Stimulated activated CD4-positive, alpha-beta T cell treated with anti-CD3 and anti-CD28 coated beads, Interleukin-12 subunit alpha, Interleukin-12 subunit beta, amount 100 ng/mL, for 24 hours (primary cell): ENCODE measurements around the gene PACSIN3.

Experiments used
- DNase-seq, 2 experiments: peaks; one replicate each; pipeline ENCODE4 v3.0.0-alpha.2; 2020; ENCODE audit warnings: low read depth in 2 of 2

PACSIN3 gene

DNA sequence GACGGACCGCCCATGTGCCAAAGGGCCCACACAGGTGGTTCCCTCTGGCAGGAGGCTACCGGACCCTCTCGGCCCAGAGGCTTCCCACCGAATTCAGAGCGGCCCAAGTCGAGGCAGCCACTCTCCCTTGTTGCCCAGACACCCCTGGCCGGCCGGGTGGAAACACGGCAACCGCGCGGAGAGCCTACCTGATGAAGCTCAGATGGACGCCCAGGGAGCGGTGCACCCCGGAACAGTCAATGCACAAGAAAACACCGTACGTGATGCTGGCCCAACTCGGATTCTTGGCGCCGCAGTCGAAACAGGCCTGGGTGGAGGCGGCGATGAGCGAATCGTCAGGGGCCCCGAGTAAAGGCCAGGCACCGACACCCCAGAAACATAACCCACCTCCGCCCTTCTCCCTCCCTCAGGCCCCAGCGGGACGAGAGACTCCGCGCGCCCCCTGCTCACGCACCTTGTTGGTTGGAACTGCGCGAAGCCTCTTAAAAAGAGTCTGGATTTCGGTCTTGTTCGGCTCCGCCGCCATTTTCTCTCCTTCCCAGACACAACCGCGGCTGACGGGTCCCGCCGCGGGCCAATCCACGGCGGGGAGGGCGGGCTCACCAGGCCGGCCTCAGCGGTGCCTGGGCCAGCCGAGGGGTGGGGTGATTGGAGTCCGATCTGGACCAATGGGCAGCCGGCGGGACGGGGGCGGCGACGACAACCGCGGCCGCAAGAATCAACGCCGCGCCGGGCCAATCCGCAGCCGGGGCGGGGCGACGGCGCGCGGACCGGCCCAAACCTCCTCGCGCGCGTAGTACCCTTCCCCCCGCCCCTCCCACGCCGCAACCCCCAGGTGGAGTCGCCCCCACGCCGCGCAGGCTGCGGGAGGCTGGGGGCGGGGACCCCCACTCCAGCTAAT, 9.7 kb downstream of the PACSIN3 start, which contains the start of gene ARFGAP2:
TSS of gene ARFGAP2 (minus strand) at position 552 of the 901 bp plus-strand sequence. CDS start at position 526, 26 bp downstream.
- peak; percentile 91 to 93 for DNase-seq

DNA sequence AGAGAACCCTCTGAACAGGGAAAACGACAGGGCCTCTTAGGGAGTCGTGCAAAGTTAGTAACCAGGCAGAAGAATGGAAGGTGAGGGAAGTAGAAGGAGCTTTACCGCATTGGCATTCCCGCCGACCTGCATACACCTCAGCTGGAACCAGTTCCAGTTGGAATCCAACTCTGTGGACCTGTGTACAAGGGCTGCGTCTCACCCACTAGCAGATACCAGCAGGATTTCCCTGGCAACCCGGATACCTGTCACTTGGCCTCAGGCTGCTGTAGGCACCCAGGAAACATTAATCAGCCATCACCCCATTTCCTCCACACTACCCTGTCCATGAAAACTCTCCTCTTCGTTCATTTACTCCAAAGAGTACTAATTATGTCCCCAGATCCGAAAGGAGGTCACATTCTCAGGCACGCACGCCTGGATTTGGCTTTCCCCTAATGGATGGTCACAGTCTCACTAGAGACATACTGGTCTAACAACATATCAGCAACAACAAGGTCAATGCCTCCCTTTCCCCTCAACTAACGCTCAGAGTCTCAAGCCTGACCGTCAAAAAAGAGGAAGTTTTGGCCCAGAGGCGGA, 10.4 kb downstream of the PACSIN3 start:
- DNase-seq = no peak

DNA sequence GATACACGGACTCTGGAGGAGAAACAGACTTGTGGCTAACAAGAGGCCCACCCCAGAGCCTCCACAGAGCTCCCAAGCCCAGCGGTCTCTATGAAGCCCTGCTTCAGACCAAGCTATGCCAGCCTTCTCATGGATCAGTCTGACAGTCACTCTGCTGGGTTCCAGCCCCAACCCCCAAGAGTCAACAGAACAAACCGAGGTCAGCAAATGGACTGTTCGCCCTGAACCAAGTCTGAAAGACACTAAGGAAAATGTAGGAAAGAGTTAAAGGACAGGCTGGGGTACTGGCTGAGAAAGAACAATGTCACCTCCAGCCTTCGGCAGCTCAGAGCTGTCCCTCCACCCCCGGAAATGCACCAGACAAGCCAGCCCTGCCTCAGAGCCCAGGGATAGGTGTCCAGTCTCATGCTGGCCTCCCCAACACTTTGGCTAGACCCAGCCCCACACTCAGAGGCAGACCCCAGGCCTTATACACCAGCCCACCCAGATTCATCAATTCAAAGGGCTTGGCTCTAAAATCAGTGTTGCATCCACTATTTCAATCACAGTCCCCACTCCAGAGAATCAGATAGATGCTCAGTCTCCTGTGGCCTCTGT, 13.4 kb downstream of the PACSIN3 start:
- no peak for DNase-seq

DNA sequence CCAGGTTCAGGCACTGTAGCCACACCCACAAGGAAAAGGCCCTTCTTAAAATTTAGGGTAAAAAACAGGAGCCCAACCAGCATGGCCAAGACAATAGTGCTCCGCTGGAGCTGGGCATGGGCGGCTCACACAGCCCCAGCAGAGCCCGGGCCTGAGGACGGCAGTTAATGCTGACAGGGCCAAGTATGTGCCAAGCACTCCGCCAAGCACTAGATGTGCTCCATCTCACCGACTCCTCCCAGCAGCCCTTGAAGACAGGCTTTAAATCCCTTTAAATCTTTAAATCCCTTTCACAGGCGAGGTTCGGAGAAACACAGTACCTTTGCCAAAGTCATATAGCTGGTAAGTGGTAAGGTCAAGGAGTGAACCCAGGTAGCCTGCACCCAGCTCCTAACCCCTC, 14.4 kb downstream of the PACSIN3 start:
- DNase-seq = no peak

DNA sequence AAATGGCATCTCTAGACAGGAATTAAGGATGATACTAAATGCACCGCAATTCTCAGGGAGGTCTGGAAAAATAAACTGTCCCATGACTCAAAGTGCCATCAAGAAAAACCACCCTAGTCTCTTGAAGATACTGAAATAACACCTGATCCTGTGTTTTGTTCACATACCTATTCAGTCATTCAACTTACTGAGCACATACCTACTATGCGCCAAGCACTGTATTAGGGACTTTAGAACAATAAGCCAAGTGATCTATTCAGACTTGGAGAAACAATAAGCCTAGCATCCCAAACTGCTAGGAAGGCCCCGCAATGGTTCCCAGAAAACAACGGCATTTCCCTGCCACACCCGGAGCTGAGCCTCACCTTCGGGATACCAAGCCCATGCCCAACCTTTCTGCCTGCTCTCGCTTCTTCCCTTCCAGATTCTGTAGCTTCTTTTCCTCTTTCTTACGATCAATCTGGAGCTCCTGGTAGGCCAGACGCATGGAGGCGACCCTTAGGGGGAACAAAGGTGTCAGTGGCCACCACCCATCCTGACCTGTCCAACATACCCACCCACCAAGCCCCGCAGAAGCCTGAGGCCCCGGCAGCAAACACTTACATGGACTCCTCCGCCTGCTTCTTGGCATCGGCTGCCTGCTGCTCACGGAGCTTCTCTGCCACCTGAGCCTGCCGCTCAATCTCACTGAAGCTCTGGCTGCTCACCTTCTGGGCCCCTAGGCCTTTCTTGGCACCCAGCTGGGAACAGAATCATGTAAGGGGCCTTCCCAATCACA, 15.0 kb downstream of the PACSIN3 start:
- no peak for DNase-seq

DNA sequence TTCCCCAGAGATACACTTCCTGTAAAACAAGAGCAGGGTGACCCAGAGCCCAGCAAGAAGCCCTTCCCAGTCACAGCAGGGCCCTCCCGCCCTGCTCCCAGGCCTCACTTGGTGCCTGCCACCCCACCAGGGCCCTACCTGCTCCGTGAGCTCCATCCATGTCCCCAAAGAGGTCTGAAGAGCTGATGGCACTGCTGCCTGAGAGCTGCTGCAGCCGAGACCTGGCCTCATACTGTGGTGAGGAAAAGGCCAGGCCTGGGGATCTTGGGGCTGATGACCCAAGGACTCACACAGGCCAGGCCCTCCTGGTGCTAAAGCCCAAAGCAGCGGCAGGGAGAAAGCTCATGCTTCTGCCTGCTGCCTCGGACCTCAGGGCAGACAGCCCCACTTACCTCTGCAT, 19.9 kb downstream of the PACSIN3 start:
- DNase-seq = no peak

DNA sequence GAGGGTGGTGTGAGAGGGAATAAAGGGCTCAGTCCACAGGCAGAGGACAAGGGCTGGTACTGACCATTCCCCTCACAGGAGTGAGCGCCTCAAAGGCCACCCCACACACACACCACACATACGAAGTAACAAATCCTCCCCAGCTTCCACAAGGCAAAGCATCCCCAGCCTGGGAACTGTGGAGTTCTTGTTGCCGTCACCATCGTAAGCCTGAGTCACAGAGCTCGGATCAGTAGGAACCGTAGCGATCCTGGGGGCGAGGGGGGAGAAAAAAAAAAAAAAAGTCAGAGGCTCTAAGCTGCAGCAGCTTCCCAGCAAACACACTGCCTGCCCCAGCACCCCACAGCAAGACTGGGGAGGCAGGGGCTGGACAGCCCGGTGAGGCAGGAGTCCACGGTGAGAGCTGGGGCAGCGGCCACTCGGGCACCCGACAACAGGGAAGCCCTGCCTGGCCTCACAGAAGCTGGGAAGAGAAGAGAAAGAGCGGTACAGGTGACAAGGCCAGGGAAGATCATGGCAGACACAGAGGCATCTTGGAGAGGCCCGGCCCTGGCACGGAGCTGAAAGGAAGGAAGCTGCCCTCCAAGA, 20.9 kb downstream of the PACSIN3 start:
- DNase-seq = no peak

DNA sequence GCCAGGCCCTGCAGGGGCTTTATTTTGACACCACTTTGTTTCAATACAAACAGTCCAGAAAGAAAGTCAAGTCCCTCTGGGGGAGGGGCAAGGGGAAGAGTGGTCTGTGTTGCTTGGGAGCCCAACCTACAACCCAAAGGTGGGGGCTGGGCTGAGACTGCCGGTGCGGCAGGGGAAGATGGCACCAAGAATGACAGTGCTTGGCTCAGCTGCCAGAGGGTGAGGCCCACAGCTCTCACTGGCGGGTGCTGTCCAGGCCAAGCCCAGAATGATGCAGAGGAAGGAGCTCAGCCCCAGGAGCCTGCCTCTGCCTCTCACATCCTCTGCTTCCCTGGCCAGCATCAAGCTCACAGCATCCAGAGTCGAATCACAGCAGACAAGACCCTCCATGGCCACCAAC, 21.9 kb downstream of the PACSIN3 start:
- DNase-seq = no peak

DNA sequence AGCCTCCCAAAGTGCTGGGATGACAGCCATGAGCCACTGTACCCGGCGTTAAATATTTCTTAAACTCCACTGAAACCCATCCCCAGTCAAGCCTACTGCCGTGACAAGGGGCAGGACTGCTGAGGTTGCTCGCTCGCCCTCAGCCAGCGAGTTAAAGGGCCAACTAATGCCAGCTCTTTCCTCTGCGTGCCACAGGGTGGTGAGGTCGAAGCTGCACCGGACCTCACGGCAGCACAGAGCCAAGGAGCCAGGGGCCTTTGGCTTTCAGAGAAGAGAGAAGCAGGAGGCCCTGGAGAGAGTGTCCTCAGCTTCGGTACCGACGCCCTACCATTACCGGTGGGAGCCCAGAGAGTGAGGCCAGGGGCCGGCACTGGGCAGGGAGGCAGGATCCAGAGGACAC, 22.3 kb downstream of the PACSIN3 start:
- DNase-seq = no peak

DNA sequence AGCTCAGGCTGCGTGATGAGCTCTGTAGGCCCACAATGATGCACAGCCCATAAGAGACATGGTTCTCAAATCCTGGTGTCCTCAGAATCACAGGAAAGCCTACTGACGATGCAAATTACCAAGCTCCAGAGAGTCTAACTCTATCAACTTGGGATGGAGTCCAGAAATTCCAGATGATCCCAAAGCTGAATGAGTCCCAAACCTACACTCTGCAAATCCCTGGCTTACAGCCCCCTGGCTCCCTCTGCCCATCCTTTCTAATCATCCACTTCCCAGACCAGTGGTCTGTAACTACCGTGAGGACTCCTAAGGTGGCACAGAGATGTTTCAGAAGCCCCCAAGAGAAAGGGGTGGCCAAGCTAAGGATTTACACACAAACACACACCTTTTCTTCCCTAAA, 23.0 kb downstream of the PACSIN3 start:
- no peak for DNase-seq

DNA sequence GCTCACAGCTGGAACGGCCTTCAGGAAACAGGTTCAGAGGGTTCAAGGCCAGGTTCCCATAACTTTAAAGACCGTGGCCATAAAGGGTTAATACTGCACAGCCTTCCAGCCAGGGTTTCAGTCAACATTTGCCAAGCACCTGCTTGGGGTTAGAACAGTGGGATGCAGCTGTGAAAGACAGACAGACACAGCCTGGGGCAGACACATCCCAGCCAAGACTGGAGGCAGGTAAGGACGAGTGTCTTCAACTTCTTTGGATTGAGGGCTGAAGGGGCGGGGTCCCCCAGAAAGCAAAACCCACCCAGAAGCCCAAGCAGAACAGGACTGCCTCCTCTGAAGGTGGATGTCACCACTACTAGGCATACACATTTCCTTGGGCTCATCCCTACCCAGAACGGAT, 23.8 kb downstream of the PACSIN3 start:
- DNase-seq = no peak

DNA sequence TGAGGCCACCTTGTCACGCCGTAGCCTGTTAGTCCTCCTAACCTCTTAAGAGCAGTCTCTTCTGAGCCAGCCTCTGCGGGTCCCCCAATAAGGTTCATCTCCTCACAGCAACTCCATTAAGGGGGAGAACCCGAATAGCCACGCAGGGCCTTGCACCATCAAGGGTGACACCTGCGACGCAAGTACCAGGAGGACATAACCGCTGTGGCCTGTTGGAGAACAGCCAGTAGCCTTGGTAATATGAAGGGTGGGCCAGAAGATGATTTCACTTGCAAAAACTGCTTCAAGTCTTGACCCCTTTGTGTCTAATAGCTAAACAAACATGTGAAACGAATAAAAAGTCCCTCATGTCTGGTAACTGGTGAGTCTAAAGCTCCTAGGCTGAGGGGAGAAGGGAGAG, 24.3 kb downstream of the PACSIN3 start:
- no peak for DNase-seq

DNA sequence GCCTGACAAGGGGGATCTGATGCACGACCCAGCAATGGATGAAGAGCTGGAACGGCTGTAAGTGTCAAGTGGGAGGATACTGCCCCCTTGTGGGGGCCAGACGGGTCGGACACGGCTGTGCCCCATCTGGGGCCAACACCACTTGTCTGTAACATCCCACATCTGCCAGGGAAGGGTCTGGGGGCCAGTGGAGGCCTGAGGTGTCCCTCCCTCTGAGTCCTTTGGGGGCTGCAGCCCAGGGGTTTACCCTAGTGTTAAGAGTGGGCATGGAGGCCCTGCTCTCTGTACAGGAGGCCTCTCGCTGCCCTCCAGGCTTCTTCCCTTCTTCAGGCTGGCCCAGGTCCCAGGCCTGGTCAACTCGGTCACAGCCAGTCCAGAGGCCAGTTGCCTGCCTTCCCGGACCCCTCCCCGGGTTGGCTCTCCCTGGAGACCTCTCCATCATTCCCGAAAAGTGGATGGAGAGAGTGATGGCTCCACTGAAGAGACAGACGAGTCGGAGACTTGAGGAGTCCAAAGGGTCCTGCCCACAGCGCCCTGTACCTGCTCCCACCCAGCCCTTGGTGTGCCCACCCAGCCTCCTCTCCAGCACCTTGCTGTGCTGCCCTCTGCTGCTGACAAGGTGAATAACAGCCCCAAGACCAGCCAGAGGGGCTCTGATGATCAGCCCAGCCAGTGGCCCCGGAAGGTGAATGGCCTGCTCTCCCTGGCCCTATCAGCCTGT, 24.9 kb downstream of the PACSIN3 start:
- DNase-seq = peak in 1 of 2 experiments; percentile 47

DNA sequence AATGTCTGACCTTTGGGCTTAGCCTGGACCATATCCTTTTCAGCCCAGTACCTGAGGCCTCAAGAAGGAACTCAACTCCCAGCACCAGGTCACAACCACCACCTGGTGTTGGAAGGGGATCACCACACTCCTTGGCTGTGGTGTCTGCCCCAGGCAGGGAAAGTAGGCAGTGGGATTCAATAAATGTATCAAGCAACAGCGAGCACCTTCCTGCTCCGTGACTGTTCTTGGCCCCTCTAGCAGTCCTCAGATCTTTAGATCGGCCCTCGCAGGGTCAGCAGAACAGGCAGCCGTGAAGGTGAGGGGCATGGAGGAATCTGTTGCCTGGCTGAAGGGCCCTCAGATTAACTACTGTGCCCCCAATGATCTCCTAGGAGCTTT, 25.5 kb downstream of the PACSIN3 start:
- DNase-seq = no peak

DNA sequence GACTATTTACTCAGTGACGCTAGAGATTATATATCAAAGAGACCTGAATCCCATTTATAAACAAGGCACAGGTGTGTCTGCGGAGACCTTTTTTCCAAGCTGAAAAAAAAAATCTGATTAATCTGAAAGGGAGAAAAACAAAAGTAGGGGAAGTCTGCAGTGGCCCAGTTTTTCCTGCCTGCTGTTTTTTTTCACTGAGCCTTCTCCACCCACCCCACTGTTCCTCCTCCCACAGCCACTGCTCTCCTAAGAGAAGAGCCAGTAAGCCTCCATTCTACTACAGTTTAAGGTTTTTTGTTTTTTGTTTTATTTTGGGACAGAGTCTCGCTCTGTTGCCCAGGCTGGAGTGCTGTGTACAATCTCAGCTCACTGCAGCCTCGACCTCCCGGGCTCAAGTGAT, 28.0 kb downstream of the PACSIN3 start:
- no peak for DNase-seq

DNA sequence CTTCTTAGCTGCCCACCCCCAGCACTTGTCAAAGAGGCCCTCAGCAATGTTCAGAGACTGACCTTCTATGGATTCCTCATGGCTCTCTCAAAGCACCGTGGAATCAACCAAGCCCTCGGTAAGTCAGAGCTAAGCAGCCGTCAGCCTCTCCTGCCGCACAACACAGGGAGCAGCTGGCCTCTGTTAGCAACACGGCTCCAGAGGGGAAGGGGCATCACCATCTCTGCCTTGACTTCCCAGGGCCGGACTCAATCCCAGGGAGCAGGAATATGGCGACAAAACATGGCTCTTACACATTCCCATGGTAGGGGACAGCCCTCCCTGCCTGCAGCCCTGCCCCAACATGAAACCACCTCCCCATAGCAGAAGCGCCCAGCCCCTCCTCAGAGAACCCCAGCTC, 28.4 kb downstream of the PACSIN3 start:
- DNase-seq = no peak

DNA sequence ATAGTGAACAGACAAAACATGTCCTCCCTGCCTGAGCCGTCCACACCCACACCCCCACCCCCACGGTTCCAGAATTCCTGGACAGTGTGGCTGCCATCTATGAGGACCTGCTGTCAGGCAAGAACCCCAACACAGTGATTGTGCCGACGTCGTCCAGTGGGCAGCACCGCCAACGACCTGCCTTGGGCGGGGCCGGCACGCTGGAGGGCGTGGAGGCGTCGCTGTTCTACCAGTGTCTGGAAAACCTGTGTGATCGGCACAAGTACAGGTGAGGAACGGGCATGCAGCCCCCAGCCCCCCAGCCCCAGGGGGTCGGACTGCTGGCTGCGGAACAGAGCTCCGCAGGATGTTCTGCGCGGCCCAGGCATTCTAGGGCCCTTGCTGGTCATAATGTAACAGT, 29.3 kb downstream of the PACSIN3 start:
- DNase-seq = no peak

DNA sequence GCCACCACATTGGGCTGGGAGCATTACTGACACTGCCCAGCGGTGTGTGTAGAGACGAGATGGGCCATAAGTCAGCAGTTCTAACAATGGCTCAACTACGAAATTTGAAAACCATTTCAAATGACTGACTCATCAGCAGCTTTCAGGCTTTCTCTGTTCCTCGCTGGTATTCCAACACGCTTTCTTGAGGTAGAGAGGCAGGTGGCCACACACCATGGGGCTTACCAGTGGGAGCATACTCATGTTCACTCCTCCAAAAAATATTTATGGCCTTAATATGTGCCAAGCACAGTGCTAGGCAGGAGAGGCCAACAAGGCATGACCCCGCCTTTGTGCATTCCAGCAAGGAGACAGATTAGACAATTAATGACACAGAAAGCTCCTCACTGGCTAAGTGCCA, 29.9 kb downstream of the PACSIN3 start:
- DNase-seq = no peak

DNA sequence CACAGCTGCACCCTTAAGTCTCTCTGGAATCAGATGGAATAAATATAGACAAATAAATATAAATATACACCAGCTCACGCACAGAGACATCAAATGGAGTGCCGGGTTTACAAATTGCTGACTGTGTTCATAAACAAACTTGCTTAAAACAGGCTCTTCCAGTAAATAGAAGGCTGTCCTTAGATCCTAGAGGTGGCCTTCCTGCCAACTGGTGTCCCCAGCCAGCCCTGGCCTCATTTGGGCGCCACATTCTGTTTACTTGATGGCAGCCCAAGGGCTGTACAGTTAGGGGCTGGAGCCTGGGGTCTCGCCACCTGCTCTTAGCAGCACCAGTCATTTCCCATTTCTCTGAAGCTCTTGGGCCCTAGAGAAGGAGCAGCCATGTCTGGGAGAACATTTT, 30.4 kb downstream of the PACSIN3 start:
- DNase-seq = no peak

DNA sequence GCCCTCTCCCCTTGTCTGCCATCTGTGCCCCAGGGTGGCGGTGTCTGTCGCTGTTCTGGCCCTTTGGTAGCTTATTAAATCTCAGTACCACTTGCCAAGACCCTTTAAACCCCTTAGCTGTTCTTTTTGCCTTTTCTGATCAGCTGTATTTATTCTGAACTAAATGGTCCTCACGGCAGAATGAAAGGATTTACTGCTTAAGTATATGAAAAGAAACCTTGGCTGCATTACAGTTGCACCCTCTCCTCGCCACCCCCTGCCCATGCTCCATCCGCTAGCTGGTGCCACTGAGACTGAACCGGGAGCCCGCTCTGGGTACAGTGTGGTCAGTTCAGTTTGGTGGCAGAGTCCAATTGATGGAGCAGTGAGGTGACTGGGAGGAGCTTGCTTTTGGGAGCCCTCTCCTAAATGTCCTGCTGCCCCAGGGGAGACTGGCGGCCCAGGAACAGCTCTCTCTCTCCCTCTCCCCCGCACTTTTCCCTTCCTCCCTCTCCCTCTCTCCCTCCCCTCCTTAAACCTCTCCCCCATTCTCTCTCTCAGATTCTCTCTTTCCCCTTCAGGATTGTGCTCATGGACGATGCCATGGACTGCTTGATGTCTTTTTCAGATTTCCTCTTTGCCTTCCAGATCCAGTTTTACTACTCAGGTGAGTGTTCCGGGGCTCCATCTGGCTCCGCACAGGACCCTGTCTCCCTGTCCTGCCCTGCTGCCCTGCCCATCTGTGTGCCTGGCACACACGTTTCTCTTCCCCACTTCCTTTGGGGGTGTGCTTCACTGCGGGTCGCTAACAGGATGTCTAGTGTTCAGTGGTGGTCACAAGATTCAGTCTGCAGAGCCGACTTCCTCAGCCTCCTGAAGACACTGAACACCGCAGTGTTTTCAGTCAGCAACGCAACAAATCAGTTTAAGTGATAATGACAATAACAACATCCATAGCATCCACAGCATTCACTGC, 31.3 kb downstream of the PACSIN3 start:
- DNase-seq = no peak
